PC-9 (cell line): ENCODE measurements around the gene USP49.
"Not testable (repeated sequence)": the region's sequence is repeated elsewhere in the genome, so short reads cannot be mapped to it uniquely, and the experiment has no call there.

Experiments
- CTCF ChIP-seq: fragments of 200-600 bp; sonication (generic); conservative IDR thresholded peaks from 2 replicates; pipeline ENCODE4 v1.6.1; 2017; ENCODE audit warnings: mixed run types, antibody characterized with exemption, mild to moderate bottlenecking, moderate library complexity
- EZH2 ChIP-seq: fragments of 200-600 bp; sonication (generic); IDR thresholded peaks from 2 replicates; pipeline ENCODE4 v1.8.0; 2017; ENCODE audit warnings: antibody characterized with exemption, low read depth

- not testable (repeated sequence) for TF ChIP-seq EZH2, CTCF
Measured at GRCh38 chr6:41942882-41943281, 47.7 kb upstream of the USP49 start.
